Epithelial cell of prostate (primary cell): ENCODE results near the gene UNC5B.

ENCODE experiments used
- DNase-seq: peaks from one replicate; pipeline ENCODE4 v3.0.0-alpha.2; 2011; ENCODE audit warnings: low read depth, low spot score
- H3K27ac ChIP-seq: fragments of 450-650 bp; 2 replicates; pipeline ENCODE4 v1.5.1; 2017; ENCODE audit warnings: mild to moderate bottlenecking

The UNC5B gene

DNA sequence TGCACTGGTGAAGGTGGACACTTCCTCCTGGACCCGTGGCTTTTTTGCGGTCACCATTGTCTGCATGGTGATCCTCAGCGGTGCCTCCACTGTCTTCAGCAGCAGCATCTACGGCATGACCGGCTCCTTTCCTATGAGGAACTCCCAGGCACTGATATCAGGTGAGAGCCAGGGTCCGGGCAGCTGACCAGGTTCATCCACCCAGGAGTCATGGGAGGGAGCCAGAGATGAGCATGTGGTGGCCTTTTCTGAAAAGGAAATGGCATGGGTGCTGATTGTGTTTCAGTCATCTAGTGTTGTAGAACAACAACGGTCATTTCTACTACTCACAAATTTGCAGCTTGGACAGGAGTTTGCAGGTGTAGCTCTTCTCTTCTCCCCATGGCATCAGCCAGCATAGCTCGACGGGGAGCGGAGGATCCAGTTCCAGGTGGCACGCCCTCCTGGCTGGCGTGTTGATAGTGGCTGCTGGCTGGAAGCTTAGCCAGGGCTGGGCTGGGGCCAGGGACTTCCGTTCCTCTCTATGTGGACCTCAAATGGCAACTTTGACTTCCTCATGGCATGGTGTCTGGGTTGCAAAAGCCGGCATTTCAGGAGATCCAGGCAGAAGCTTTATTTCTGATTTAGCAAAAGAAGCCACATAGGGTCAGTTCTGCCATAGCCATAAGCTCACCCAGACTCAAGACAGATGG is 139.4 kb downstream of the UNC5B start:
- H3K27ac ChIP-seq, result no peak overlapping the region
- no peak for DNase-seq
